ENCODE data around the gene CDK6.
"Not testable (repeated sequence)": the region's sequence is repeated elsewhere in the genome, so short reads cannot be mapped to it uniquely, and the experiment has no call there.

The CDK6 gene

DNA sequence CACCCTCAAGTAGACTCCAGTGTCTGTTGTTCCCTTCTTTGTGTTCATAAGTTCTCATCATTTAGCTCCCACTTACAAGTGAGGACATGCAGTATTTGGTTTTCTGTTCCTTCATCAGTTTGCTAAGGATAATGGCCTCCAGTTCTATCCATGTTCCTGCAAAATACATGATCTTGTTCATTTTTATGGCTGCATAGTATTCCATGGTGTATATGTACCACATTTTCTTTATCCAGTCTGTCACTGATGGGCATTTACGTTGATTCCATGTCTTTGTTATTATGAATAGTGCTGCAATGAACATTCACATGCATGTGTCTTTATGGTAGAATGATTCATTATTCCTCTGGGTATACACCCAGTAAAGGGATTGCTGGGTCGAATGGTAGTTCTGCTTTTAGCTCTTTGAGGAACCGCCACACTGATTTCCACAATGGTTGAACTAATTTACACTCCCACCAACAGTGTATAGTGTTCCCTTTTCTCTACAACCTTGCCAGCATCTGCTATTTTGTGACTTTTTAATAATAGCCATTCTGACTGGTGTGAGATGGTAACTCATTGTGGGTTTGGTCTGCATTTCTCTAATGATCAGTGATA, 79.0 kb downstream of the CDK6 start:
- not testable (repeated sequence) for DNase-seq

DNA sequence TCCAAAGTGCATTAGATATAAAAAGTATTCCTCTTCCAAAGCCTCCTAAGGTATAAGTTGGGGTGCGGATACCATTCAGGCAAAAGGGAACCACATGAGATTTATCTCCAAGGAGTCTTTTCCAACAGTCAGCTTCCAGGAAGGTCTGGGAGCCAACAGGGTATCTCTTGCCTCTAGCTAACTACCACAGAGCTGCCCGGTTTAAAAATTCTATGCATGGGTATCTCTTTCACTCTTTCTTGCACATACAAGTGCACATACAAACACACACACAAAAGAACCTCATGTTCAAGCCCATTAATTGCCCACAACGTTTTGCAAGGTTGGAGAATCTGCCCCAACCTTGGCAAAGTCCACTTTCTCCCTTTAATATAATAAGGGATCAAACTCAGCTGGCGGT, 80.7 kb downstream of the CDK6 start:
- no peak for DNase-seq

DNA sequence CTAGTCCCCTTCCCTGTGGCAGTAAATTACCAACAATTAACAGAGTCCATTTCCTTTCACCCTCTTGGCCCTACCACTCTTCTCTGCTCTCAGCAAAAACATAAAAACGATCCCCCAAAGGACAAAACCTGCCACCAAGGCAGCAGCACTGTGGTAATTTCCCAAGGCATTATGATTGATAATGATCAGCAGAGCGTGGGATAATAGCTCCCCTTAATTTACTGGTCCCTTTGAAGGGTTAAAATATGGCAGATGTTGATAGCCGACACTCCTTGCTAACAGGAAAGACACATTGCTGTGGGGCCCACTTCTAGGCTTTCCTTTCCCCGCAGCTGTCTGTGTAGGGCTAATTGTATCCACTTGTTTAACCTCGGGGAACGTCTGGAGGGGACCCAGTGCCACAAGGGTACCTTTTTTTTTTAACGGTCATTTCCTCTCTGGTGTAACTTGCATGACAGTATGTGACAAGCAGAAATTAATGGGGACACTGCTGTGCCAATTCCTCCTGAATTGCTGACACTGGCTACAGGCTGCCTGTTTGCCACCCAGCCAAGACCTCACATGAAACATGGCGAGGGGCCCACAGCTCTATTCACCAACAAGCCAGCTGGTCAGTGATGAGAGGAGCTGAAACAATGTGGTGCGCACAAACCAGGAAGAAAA, 81.3 kb downstream of the CDK6 start:
- peak; percentile 76 for DNase-seq

DNA sequence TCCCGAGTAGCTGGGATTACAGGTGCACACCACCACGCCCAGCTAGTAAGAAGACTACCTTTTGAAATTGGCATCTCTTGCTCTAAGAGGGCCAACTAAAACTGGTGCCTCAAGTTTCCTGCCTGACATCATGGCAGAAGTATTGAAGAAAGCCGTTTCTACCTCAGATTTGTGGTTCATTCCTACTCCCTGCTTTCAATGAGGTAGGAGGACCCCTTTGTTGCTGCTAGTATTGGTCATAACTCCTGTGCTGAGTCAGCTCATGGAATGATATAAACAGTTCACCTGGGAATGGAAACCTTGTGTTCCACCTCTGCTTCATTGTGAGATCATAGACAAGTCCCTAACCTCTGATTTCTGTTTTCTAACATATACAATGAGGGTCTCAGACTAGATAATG, 82.8 kb downstream of the CDK6 start:
- DNase-seq = no peak

DNA sequence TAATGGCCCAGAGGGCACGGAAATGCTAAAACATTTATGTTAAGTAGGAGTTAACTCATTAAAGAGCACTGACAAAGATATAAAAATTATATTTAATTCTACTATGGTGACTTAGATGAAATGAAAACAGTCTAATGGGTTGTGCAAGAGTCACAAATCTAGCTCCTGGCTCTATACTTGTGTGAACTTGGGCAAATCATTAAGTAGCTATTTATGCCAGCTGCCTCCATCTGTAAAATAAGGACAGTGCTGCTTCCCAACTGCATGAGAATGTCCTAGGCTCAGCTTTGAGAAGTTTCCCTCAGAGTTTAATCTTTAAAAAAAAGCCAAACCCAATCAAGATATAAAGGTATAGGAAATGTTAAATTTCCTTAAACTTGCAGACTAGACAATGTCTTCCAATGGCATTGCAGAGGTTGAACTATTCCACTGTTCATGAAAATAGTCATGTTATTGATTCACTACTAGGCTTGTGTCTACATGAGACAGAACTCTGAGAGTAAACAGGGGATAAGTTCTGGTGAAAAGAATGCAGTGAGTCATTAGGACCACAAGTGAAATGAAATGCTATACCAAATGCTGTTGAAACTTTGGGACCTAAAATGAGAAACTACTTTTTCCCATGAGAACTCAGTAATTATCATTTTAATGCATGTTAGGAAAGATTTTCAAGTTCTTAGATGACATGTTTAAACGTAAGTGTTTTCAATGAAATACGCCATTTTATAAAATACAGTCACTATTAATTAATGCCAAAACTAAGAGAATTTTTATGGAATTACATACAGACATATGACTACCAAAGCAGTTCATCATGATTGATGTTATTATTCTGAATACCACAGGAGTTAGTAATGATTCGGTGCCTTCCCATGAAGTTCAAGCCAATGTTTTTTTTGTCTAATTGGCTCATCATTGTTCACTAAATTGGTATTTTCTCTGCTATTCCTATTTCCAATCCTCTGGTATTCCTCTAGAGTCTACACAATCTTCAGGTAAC, 84.2 kb downstream of the CDK6 start:
- DNase-seq = no peak

DNA sequence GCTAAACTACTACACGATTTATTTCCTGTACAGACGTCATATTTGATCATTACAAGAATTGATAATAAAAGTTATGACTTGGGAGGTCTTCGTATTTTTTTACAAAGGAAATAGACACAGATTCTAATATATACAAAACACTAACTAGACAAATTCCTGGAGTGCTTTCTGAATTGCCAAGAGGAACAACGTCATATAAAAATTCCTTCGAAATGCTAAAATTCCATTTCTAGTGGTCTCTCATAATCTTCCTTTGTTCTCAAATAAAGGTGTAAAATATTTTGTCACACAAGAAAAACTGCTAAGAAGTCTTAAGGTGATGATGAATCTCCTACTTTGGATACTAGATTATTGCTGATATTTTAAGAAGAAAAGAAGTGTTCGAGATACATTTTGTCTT, 85.4 kb downstream of the CDK6 start:
- DNase-seq = no peak

DNA sequence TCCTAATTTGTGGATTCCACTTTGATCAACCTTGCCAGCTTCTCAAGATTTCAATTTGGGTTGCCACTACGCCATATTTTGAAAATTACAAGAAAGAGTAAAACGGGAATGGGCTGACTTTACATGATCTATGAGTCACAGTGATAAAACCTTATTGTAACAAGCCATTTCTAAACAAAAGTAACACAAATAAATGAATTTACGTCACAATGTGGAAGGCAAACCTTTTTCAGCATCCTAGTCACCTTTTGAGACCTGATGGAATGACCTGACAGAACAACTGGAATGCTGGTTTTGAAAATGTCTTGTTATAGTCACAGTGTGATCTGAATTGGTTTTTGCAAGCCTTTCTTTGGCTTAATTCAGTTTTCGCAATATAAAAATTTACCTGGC, 85.9 kb downstream of the CDK6 start:
- no peak for DNase-seq

DNA sequence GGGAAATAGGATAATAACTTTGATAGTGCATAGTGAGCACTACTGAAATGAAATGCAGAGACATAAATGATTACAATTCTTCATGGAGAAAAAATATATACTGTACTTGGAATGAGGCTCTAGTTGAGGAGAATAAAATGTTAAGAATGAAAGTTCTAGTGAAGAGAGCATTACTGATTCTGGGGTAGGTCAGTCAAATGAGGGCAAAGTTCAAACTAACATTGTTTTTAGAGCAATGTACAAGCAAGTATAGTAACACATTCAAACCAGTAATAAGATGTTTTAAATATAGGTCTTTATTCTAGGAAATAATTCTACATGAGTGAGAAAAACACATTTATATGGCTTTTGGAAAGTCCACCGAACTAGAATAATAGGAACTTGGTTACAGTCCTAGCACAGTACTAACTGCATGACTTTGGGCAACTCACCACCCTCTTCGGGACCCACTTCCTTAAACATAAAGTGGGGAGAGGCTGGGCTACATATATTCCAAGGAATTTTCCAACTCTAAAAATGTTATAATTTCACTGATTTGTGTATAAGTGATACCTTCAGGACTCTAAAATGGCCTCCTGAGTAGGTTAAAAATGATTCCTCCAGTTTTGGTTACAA, 86.4 kb downstream of the CDK6 start:
- no peak for DNase-seq

DNA sequence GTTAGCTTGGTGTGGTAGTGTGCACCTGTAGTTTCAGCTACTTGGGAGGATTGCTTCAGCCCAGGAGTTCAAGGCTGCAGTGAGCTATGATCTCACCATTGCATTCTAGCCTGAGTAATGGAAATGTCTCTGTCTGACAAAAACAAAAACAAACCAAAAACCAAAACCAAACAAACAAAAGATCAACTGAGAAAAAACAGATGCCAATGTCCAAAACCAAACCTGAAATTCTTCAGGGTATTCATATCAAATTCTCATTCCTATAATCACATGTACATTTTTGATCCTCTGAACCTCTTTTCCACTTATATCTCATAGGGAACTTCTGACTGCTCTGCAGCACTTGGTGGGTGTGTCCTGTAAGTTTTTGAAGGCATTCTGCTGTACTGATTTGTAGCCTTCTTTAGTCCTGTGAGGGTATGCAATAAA, 87.0 kb downstream of the CDK6 start:
- DNase-seq = no peak

DNA sequence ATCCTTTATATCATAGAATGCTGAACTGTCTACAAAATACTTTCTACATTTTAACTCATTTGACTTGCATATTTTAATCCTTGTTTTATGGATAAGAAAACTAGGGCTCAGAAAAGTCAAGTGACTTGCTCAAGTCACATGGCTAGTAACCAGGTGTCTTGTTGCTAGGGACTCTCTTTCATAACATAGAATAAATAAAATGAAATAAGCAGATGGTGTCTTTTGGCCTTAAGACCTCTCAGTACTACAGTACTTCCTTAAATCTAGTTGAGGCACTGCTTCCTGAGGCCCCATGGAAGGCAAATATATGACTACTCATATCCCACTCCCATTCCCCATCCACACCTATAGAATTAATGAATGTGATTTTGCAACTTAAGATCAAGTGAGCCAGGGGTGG, 87.9 kb downstream of the CDK6 start:
- DNase-seq = no peak

DNA sequence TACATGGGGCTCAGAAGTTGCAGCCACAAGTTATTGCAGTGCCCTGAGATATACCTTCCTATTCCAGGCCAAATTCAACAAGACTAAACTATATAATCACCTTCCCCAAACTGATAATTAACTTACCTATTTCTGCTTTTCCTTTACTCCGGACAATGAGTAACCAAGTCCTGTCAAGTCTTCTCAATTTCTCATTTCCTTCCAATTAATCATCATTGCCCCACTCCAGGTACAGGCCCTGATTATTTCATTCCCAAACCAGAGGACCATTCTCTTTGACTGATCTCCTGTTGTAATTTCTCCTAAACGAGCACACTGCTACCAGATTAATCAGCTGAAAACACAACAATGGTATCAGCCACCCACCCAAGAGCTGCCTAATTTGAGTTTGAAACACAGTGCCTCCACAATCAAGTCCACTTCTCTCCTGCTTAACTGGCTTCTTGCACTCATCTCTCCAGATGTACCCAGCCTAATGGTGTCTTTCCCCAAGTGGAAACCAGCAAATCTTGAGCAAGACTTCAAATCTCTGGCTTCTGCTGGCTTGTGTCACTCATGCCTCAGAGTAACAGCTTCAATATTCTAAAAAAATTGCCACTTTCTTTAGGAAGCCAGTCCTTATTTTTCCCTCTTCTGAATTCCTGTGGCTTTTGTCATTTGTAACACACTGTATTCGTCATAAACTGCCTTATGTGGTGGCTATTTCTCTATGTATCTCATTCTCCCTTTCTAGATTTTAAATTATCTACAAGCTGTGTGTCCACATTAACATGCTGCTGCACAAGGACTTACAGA, 89.1 kb downstream of the CDK6 start:
- DNase-seq = no peak

DNA sequence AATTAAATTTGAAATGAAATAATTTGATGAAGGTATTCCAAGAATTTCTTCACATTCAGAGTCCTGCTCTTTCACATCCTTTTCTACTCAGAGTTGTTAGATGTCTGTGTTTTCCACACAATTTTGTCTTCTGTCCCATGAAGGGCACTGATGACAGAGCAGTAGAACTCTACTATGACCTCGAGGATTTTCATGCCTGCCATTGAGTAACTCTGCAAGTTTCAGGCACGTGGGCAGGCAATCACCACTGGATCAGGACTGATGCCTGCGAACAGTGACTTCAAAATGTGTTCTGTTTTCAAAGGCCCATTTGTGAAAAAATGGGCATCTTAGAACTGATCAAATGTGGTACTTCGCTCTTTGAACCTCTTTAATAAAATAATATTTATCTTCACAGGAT, 91.1 kb downstream of the CDK6 start:
- no peak for DNase-seq

DNA sequence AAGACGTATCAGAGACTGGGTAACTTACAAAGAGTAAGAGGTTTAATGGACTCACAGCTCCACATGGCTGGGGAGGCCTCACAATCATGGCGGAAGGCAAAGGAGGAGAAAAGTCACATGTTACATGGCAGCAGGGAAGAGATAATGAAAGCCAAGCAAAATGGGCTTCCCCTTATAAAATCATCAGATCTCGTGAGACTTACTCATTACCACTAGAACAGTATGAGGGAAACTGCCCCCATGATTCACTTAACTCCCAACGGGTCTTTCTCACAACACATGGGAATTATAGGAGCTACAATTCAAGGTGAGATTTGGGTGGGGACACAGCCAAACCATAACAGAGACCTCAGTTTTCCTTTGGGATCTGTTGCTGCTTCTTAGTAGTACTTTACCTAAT, 92.2 kb downstream of the CDK6 start:
- not testable (repeated sequence) for DNase-seq

DNA sequence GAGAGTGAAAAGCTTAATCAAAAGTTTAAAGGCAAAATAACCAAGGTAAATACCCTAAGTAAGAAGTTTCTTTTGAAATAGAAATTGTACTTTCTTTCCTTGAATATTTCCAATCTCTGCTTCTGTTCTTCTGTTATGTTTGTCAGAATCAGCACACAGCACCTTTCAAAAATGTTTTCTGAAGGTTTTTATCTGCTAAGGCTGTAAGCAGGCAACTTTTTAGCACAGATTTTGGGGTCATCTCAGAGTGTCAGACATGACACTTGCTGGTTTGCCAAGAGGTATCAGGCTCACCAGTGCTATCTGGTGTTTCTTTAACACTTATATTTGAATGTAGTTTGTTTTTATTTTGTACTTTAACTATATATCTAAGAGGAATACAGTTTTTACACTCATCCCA, 94.2 kb downstream of the CDK6 start:
- no peak for DNase-seq

DNA sequence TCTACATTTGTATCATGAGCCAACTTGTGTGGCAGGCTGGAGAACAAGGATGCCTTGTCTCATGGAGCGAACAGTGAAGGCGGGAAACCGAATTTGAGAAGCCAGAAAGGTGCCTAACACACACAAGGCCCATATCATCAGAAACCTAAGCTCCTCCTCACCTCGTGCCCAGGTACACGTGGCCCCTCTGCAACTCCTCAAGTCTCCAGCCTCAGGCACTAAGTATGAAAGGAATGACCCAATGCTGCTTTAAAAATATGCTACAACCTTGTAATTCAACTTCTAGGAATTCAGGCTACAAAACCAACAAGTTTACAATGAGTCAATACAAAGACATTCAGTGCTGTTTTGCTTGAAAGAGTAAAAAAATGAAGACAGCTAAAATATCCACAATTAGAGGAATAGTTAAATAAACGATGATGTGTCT, 95.7 kb downstream of the CDK6 start:
- DNase-seq = no peak

DNA sequence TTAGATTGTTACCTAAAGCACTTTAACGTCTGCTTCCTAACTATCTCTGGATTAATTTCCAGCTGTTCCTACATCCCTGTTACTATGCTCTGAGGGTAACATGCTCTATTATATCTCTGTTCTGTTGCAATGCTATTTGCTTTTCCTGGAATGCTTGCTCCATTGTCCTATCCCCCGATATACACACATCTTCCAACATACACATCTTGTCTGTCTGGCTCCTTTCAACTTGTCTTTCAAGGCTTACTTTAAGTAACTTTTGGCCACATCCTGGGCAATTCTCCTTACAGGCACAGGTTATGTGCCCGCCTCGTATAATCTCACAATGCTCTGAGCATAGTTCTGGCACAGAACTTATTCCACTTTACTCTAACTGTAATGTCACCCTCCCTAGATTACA, 96.2 kb downstream of the CDK6 start:
- DNase-seq = no peak

DNA sequence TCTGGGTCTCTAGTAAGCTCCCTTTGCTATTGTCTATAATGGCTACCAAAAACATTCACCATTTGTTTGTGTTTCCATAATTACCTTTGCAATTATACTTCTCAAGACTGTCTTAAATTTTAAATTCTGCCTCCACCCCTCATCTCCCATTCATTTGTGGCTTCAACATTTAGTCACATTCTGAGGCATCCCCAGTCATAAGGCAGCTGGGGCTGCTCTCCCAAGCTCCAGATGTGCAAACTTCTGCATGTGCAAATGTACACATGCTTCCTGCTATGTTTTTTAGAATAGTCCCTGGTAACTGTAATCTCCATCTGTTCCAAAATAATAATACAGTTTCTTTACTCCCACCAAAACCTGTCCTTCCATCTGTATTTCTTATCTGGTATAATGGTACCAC, 97.3 kb downstream of the CDK6 start:
- DNase-seq = no peak

DNA sequence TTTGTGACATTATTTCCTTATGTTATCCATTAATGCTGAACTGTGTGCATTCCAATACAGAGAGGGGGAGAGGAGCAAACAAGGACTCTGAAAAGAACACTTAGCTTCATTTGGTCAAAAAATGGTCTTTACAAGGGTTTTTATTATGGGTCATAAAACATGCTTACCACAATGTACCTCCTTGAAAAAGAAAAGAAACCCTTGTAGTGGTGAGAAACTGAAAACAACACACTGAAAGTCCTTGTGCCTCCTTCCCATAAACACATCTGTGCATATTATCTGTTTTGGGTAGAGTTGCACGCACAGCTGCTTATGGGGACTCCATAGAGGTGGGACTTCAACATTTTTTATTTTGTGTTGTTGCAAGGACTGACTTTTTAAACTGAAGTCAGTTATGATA, 98.7 kb downstream of the CDK6 start:
- DNase-seq = no peak

DNA sequence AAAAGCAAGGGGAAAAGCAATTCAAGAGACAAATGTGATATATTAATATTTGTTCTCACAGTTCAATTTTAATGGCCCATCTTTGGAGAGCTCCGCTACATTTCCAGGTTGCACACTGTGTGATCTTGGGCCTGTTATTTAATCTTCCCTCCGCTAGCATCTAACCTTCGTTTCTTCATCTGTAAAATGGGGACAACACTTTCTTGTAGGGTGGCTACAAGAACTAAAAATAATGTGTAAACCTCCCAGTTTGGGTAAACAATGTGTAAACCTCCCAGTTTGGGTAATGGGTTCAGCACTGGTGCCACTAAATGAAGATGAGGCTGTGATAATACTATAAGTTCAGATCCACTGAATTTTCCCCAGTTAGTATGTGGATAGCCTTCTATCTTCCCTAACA, 99.5 kb downstream of the CDK6 start:
- no peak for DNase-seq

DNA sequence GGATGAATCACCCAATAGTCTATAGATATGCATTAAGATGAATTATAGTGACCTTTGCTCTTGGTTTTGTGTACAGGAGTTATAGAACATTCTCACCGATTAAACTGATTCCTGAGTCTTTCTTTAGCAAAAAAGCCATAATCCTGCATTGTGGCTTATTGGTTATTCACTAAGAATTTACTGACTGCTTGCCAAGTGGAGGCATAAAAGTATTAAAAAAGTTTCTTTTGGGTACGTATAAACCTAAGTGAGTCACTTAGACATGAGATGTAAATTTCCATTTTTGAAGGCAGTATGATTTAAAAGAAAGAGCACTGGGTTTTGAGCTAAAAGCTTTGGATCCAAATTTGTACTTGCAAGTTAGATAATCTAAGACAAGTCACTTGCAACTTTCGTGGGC, 100.7 kb downstream of the CDK6 start:
- DNase-seq = no peak

DNA sequence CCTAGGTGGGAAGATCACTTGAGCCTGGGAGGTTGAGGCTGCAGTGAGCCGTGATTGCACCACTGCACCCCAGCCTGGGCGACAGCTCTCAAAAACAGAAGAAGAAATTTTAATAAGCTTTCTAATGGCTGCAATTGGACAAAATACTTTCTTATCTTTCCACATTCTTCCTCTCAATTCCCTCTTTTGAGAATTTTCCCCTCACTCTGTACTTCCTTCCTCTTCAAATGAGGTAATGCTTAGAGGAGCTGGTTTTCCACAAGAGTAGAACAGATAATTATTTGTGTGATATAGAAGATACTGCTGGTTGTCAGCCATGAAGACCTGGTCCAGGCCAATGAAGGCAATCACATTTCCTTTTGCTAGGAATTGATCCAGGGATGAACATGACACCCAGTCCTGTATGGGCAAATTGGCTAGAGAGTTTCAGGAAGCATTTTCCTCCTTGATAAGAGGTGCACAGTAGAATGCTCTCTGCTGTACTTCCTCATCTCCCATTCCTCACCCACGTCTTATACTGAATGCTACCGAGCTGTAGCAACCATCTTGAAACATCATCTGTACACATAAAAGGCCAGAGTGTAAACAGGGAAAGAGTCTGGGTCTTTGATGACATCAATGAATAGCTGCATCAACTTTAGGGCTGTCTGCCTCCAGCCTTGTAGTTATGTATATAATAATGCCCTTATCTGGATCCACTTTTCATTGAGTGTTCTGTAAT, 103.9 kb downstream of the CDK6 start:
- no peak for DNase-seq
